IPS-NIHi11 (cell line): Measurements from ENCODE around the gene ERICH6.

Source experiments
- DNase-seq: peaks from one replicate; pipeline ENCODE4 v3.0.0; 2012; ENCODE audit warnings: mixed read lengths, low spot score

The ERICH6 gene

DNA sequence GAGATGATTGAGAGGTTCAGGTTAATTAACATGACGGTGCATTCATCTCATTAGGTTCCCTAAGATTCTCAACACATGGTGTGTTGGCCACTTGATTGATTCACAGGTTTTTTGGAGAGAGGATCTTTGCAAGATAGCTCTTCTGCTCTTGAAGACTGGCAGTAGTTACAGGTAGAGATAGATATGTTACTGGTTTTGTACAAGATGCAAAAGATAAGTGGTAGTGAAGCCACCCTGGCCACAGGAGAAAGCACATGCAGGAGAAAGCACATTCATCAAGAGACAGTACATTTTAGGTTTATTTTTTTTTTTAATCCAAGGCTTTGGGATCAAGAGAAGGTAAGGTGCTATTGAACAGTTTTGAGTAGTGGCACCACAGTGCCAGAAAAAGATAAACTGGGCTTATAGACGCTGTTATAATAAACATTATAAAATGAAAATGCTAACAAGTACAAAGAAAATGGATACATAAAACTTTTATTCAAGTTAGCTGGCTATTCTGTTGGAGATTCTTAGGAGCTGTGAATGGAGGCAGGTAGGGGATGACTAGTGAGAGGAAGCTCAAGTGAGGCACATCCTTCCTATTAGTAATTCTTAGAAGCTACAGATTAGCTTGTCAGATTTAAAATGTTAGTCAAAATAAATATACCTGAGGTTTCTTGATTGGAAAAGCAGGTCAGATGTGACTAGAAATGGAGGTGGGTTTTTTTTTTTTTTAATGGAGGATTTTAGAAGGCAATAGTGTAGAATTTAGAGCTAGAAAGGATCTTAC is 89.8 kb downstream of the ERICH6 start:
- no peak for DNase-seq

DNA sequence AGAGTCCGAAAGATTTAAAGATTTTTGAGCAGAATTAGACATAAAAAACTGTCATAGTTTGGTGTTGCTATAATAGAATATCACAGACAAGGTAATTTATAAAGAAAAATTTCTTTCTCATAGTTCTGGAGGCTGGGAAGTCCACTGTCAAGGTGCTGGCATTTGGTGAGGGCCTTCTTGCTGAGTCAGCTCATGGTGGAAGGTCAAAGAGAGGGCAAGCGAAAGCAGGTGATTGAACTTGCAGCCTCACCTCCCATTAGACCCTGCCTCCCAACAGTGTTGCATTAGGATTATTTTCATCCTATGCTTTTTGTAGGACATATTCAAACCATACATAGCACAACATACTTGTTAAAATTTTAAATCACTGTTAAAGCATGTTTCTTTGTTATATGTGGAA is 90.7 kb downstream of the ERICH6 start:
- no peak for DNase-seq

DNA sequence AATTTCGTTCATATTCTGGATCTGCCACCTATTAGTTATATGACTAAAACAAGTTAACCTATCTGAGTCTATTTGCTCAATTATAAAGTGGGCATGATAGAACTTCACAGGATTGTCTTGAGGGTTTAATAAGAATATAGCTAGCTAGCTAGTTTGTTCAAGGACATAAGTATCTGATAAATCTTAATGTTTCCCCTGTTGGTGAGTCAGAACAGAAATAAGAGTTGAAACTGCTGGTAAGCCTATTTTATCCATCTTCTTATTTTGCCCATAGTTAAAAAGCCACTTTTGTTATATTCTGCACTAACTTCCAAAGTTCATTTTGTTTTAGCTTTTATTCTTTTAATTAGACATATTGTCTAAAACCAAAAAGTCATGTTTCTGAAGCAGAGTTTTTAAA is 91.2 kb downstream of the ERICH6 start:
- DNase-seq, result no peak

DNA sequence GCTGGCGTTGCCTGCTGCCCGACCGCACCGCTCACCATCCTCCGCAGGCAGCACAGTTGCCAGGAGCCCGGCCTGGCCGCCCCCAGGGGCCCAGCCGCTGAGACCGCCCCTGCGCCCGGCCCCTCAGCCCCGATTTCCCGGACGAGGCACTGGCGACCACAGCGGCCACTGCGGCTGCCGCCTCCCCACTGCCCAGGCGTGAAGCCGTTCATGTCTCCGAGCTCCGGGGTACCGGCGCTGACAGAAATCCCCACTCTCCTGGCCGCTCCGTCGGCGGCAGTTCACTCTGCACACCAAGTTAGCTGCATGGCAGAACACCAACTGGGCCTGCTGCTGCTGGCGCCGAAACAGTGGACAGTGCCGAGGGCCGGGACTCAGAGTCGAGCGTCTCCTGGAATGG is 92.1 kb downstream of the ERICH6 start:
- no peak for DNase-seq

DNA sequence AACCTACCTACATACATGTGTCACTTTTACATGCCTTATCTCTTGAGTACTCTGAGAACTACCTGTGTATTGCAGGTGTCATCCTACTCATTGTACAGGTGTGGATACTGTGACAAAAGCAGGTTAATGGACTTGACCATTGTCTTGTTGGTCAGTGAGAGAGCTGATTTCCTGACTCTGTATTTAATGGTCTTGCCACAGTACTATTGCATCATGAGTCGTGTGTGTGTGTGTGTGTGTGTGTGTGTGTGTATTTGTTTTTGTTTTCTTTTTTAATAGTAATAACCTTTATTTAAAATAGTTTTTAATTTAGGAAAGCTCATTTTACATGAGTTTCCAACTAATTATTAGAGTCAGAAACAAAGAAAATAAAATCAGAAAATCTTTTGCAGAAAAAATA is 92.9 kb downstream of the ERICH6 start:
- DNase-seq, result no peak

DNA sequence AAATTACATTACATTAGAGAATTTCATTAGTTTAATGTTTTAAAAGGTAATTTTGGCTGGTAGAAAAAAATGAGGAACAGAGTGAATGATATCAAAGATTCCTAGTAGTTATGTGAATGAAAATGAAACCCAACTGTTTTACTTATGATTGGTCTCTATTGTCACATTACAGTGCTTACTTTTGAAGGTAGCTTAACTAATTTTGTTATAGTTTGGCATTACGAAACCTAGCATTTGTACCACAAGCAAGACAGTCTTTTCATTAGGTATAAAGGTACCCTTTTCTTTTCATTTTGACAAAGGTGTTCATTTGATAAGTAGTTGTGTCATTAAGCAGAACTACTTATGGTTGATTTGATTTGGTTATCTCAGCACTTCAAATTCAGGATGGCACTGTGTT is 93.7 kb downstream of the ERICH6 start:
- DNase-seq, result no peak
